Hepatocyte (in vitro differentiated cells): ENCODE data around the gene ATOH8. TPM values are rescaled to one million over a fixed set of nuclear protein-coding genes. Genes with fewer than 3 reads are reported as not detected.

Experiments
- DNase-seq: peaks from one replicate; pipeline ENCODE4 v3.0.0-alpha.2; 2016; ENCODE audit warnings: low spot score
- H2AFZ ChIP-seq: fragments of 200-600 bp; sonication (generic); 2 replicates; pipeline ENCODE4 v1.6.0; 2016; ENCODE audit warnings: antibody characterized with exemption, mild to moderate bottlenecking
- H3K27ac ChIP-seq: fragments of 200-600 bp; sonication (generic); 2 replicates; pipeline ENCODE4 v1.5.1; 2016; ENCODE audit warnings: mild to moderate bottlenecking
- H3K27me3 ChIP-seq: fragments of 200-600 bp; sonication (generic); 2 replicates; pipeline ENCODE4 v1.6.1; 2016
- H3K36me3 ChIP-seq: fragments of 200-600 bp; sonication (generic); replicated peaks from 2 replicates; pipeline ENCODE4 v1.5.1; 2016; ENCODE audit warnings: low read depth; ENCODE audit not compliant: insufficient read depth
- H3K4me1 ChIP-seq: fragments of 200-600 bp; sonication (generic); 2 replicates; pipeline ENCODE4 v1.5.1; 2016; ENCODE audit warnings: mild to moderate bottlenecking, moderate library complexity; ENCODE audit not compliant: insufficient read depth
- H3K4me2 ChIP-seq: fragments of 200-600 bp; sonication (generic); 2 replicates; pipeline ENCODE4 v1.6.0; 2016
- H3K4me3 ChIP-seq: fragments of 200-600 bp; sonication (generic); 2 replicates; pipeline ENCODE4 v1.5.1; 2016; ENCODE audit warnings: mild to moderate bottlenecking
- H3K79me2 ChIP-seq: fragments of 200-600 bp; sonication (generic); 2 replicates; pipeline ENCODE4 v1.6.0; 2017; ENCODE audit warnings: mild to moderate bottlenecking
- H3K9me2 ChIP-seq: fragments of 200-600 bp; sonication (generic); replicated peaks from 2 replicates; pipeline ENCODE4 v1.6.0; 2017; ENCODE audit warnings: mild to moderate bottlenecking; ENCODE audit not compliant: insufficient read depth
- H3K9me3 ChIP-seq: fragments of 200-600 bp; sonication (generic); 2 replicates; pipeline ENCODE4 v1.5.1; 2016; ENCODE audit warnings: low read depth, mild to moderate bottlenecking
- H4K20me1 ChIP-seq: fragments of 200-600 bp; sonication (generic); 2 replicates; pipeline ENCODE4 v1.6.0; 2016; ENCODE audit warnings: mild to moderate bottlenecking; ENCODE audit not compliant: insufficient read depth, poor library complexity, severe bottlenecking
- CTCF ChIP-seq: fragments of 200-600 bp; sonication (generic); IDR thresholded peaks from 2 replicates; pipeline ENCODE4 v1.5.1; 2016; ENCODE audit warnings: antibody characterized with exemption, mild to moderate bottlenecking; ENCODE audit not compliant: poor library complexity
- EZH2 ChIP-seq: fragments of 200-600 bp; sonication (generic); IDR thresholded peaks from 2 replicates; pipeline ENCODE4 v1.6.1; 2016; ENCODE audit warnings: antibody characterized with exemption, mild to moderate bottlenecking, borderline replicate concordance
- EZH2phosphoT487 ChIP-seq: fragments of 200-600 bp; sonication (generic); IDR thresholded peaks from one replicate; pipeline ENCODE4 v1.6.1; 2018; ENCODE audit warnings: antibody characterized with exemption, mild to moderate bottlenecking, low read depth, moderate library complexity; ENCODE audit not compliant: unreplicated experiment, severe bottlenecking
- WGBS: methylation state at CpG from one replicate; pipeline ENCODE4 v1.1.6; 2016; ENCODE audit warnings: low lambda C conversion rate; ENCODE audit errors: missing lambda C conversion rate; 5-methylcytosine and 5-hydroxymethylcytosine counted together
- polyA plus RNA-seq: library from polyadenylated mRNA; unstranded; fragments of >200 nt; fragmentation: Nextera tagmentation; extraction: Ambion mirVana; gene quantifications from 2 replicates; pipeline ENCODE4 v1.2.1, GENCODE V29; 2016
- total RNA-seq: library from RNA; depleted of rRNA; stranded (reverse); fragments of >200 nt; gene quantifications from 2 replicates; pipeline ENCODE4 v1.2.3, GENCODE V29; 2014

The ATOH8 gene
- total and polyA plus RNA-seq, 2 experiments from 2014 or later: 1.3 to 2.0 TPM

GRCh38 chr2:85789271-85789670 is 35.5 kb downstream of the ATOH8 start:
- H3K9me2 ChIP-seq: no peaks in the 10 kb centered on the region
- no peaks in the 10 kb centered on the region for H3K79me2 ChIP-seq

GRCh38 chr2:85790032-85790431 is 36.2 kb downstream of the ATOH8 start:
- Histone ChIP-seq H4K20me1 (no peaks in the 10 kb centered on the region), H2AFZ (no peak overlapping the region), H3K79me2 (no peaks in the 10 kb centered on the region), H3K27me3 (no peaks in the 10 kb centered on the region), H3K4me2 (no peak overlapping the region), H3K9me2 (no peaks in the 10 kb centered on the region), H3K9me3 (no peaks in the 10 kb centered on the region), H3K4me1 (peaks cover 40% of the 10 kb centered on the region), H3K4me3 (no peak overlapping the region), H3K27ac (no peak overlapping the region), H3K36me3 (no peaks in the 10 kb centered on the region)
- DNase-seq: no peak
- WGBS: 86% methylated on average over 4 of the region's 4 CpGs
- TF ChIP-seq EZH2phosphoT487: no peak
- TF ChIP-seq CTCF: no peak
- no peak for TF ChIP-seq EZH2

More at GRCh38 chr2:85789271-85789670, 35.5 kb downstream of the ATOH8 start:
- TF ChIP-seq EZH2phosphoT487 (no peak), CTCF (no peak), EZH2 (no peak)
- Histone ChIP-seq H3K4me2 (no peak overlapping the region), H2AFZ (no peak overlapping the region), H3K4me1 (peaks cover 32% of the 10 kb centered on the region), H3K27ac (no peak overlapping the region), H3K36me3 (no peaks in the 10 kb centered on the region), H3K27me3 (no peaks in the 10 kb centered on the region), H4K20me1 (no peaks in the 10 kb centered on the region), H3K9me3 (no peaks in the 10 kb centered on the region), H3K4me3 (no peak overlapping the region)
- DNase-seq: no peak
- 97% methylated on average over 5 of the region's 5 CpGs for WGBS

- Histone ChIP-seq H3K79me2 (no peaks in the 10 kb centered on the region), H3K4me1 (peaks cover 42% of the 10 kb centered on the region), H4K20me1 (no peaks in the 10 kb centered on the region), H3K36me3 (no peaks in the 10 kb centered on the region), H3K27ac (no peak overlapping the region), H3K27me3 (no peaks in the 10 kb centered on the region), H3K4me3 (no peak overlapping the region), H3K4me2 (no peak overlapping the region), H3K9me3 (no peaks in the 10 kb centered on the region), H3K9me2 (no peaks in the 10 kb centered on the region), H2AFZ (no peak overlapping the region)
- no peak for TF ChIP-seq EZH2
- TF ChIP-seq CTCF: no peak
- TF ChIP-seq EZH2phosphoT487: no peak
- 84% methylated on average over 12 of the region's 12 CpGs for WGBS
- DNase-seq: no peak
These were observed 36.9 kb downstream of the ATOH8 start for GRCh38 chr2:85790499-85791188.
